Measurements from ENCODE around the gene TMEM259. TPM values are rescaled to one million over a fixed set of nuclear protein-coding genes. Genes with fewer than 3 reads are reported as not detected.

The TMEM259 gene
- total and polyA plus RNA-seq, 2 of the 8 experiments (the other 6 are each of a cell fraction or from before 2014, with no cell fraction given), result 140 to 243 TPM

GRCh38 chr19:1007399-1008251 lies 13.3 kb downstream of the TMEM259 start:
- no peak overlapping the region for H3K14ac ChIP-seq (ENCODE audit: insufficient read length)
- no peak overlapping the region for H2AK5ac ChIP-seq (ENCODE audit: low read depth, low read length)
- no peak overlapping the region for H2BK12ac ChIP-seq (ENCODE audit: low read depth, low read length)
- ChIA-PET CTCF (ENCODE audit: partially characterized antibody) (interaction anchor here (0.9 to 1.6 kb wide), 6 partner anchors 8 to 215 kb away, joined by 3 to 4 read pairs (median 3); no protein-coding TSS in a partner anchor), POLR2A (ENCODE audit: partially characterized antibody) (interaction anchor here (0.5 to 7.7 kb wide), 5 partner anchors 12 to 214 kb away, joined by 3 to 81 read pairs (median 7); partner anchors contain the start of gene CNN2)
- peaks cover 0 to 6% of the 10 kb centered on the region in 2 experiments for H4K20me1 ChIP-seq (replicated peaks in 1 of 2; ENCODE audit: control insufficient read depth in 1 of 2, insufficient read depth in 2 of 2, low read length in 2 of 2)
- H3K79me2 ChIP-seq (ENCODE audit: control insufficient read depth in 1 of 2, insufficient read depth in 2 of 2, low read length in 2 of 2), result no peaks in the 10 kb centered on the region
- no peaks in the 10 kb centered on the region for H3K23me2 ChIP-seq (ENCODE audit: low read depth, low read length)
- H3K27me3 ChIP-seq (replicated peaks in 1 of 4; ENCODE audit: control insufficient read depth in 3 of 4, extremely low read depth in 1 of 4, insufficient read depth in 3 of 4, low read length in 3 of 4), result no peaks in the 10 kb centered on the region
- no peak for FAIRE-seq
- H4K91ac ChIP-seq (replicated peaks; ENCODE audit: insufficient read length, low read length), result no peak overlapping the region
- H3K9ac ChIP-seq (replicated peaks in 1 of 4; ENCODE audit: extremely low read depth in 1 of 4, low read depth in 3 of 4, low read length in 3 of 4), result no peak overlapping the region
- no peak overlapping the region for H4K5ac ChIP-seq (ENCODE audit: insufficient read length, low read depth, low read length)
- no peak overlapping the region for H4K8ac ChIP-seq (ENCODE audit: extremely low read depth, insufficient read depth, low read length)
- H3K79me1 ChIP-seq (ENCODE audit: low read depth, low read length), result no peaks in the 10 kb centered on the region
- H3K4me1 ChIP-seq (replicated peaks in 1 of 4; ENCODE audit: control insufficient read depth in 3 of 4, insufficient read depth in 4 of 4, low read length in 3 of 4), result no peaks in the 10 kb centered on the region
- H2BK120ac ChIP-seq (replicated peaks; ENCODE audit: low read depth, low read length), result no peak overlapping the region
- H3K27ac ChIP-seq (ENCODE audit: low read depth, low read length), result no peak overlapping the region
- H3K4ac ChIP-seq (replicated peaks; ENCODE audit: insufficient read length, low read depth, low read length), result no peak overlapping the region
- 92% methylated on average over 37 of the region's 73 CpGs; no CpG with 5 or more reads in 1 of the 2 experiments for WGBS, 2 experiments (ENCODE audit: extremely low coverage in 1 of 2, insufficient coverage in 1 of 2, insufficient read length in 1 of 2, insufficient replicate concordance in 2 of 2, low coverage in 1 of 2, low lambda C conversion rate in 2 of 2, missing lambda C conversion rate in 1 of 2)
- H3K23ac ChIP-seq (ENCODE audit: insufficient read length), result no peak overlapping the region
- no peak for DNase-seq (ENCODE audit: low read depth in 1 of 2, low spot score in 2 of 2)
- no peak overlapping the region for H2AFZ ChIP-seq (ENCODE audit: low read length)
- H3K4me2 ChIP-seq (ENCODE audit: insufficient read depth in 1 of 2, low read depth in 2 of 2, low read length in 2 of 2), result no peak overlapping the region
- no peaks in the 10 kb centered on the region for H3K9me3 ChIP-seq (ENCODE audit: insufficient read depth in 2 of 2, low read depth in 1 of 2, low read length in 1 of 2)
- H2BK20ac ChIP-seq (ENCODE audit: low read length), result no peak overlapping the region
- H3K36me3 ChIP-seq (ENCODE audit: control insufficient read depth in 2 of 4, insufficient read depth in 4 of 4, low read length in 3 of 4), result peaks cover 4 to 40% (median 8%) of the 10 kb centered on the region in 4 experiments; a peak in 5 of 8 replicates
- H2BK15ac ChIP-seq (ENCODE audit: low read length), result no peak overlapping the region
- no peak overlapping the region for H3K4me3 ChIP-seq (ENCODE audit: extremely low read depth in 1 of 4, insufficient read depth in 2 of 4, low read depth in 3 of 4, low read length in 4 of 4)
- no peak overlapping the region for H2BK5ac ChIP-seq (ENCODE audit: low read depth, low read length)
- no peak overlapping the region for H3K18ac ChIP-seq (ENCODE audit: extremely low read depth, low read length)
- H3K56ac ChIP-seq (replicated peaks; ENCODE audit: insufficient read length, low read depth, low read length), result no peak overlapping the region
- TF ChIP-seq TBP (IDR thresholded peaks at IDR 0.05; ENCODE audit: low read depth, low read length) (no peak), CBX5 (IDR thresholded peaks at IDR 0.05; ENCODE audit: low read depth, low read length) (no peak), ASH2L (IDR thresholded peaks at IDR 0.05; ENCODE audit: low read length) (no peak), SUZ12 (IDR thresholded peaks at IDR 0.05; ENCODE audit: low read length) (no peak), KDM1A (IDR thresholded peaks at IDR 0.05; ENCODE audit: borderline replicate concordance, low read length) (no peak), JUND (IDR thresholded peaks at IDR 0.05; ENCODE audit: low read length) (no peak), TEAD4 (IDR thresholded peaks at IDR 0.05; ENCODE audit: low read depth, low read length) (no peak), CREB1 (IDR thresholded peaks at IDR 0.05) (no peak), SIRT6 (IDR thresholded peaks at IDR 0.05; ENCODE audit: low read length) (no peak), EZH2 (IDR thresholded peaks at IDR 0.05; ENCODE audit: low read depth, low read length, severe bottlenecking) (no peak), GABPA (IDR thresholded peaks at IDR 0.05; ENCODE audit: borderline replicate concordance, insufficient read depth, low read length) (no peak)
- TF ChIP-seq, protein P1, sequence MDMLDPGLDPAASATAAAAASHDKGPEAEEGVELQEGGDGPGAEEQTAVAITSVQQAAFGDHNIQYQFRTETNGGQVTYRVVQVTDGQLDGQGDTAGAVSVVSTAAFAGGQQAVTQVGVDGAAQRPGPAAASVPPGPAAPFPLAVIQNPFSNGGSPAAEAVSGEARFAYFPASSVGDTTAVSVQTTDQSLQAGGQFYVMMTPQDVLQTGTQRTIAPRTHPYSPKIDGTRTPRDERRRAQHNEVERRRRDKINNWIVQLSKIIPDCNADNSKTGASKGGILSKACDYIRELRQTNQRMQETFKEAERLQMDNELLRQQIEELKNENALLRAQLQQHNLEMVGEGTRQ (IDR thresholded peaks at IDR 0.05; ENCODE audit: low read length), result no peak

All from H1 (cell line).